ENCODE data around the gene C10orf53.

The C10orf53 gene

DNA sequence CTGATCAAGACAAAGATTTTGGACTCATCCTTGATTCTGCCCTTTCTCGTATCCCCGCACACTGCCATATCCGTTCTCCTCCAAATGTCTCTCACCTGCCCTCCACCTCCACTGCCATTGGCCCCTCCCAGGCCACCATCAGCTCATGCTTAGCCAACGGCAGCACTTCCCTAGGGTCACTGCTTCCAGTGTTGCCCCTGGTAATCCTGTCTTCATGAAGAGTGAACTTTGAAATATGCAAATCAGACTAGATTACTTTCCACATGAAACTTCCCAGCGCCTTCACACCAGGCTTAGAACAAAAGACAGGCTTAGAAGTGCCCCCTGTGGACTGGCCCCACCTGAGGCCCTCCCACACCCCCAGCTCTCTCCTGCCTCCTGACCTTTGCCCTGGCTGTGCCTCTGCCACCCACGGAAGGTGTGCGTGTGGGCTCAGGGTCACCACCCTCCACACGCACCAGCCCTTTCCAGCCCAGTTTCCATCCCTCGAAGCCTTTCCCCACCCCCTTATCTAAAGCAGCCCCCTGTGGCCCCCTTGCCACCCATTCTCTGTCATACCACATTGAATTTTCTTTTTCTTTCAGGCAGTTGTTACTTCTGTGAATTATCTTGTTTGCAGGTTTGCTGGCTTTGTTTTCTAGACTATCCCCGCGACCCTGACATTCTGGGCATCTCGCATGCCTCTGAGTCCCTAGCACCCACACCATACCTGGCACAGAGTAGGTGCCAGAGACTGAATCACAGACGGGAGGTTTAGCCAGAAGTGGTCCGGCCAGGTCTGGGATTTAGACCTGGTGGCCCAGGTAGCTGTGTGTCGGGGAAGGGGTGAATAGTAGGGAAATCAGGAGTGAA is 26.8 kb upstream of the C10orf53 start:
- ChIA-PET CTCF (no interaction called here), POLR2A (no interaction called here)
- DNase-seq (ENCODE audit: extremely low spot score), result no peak
- TF ChIP-seq, protein P1, sequence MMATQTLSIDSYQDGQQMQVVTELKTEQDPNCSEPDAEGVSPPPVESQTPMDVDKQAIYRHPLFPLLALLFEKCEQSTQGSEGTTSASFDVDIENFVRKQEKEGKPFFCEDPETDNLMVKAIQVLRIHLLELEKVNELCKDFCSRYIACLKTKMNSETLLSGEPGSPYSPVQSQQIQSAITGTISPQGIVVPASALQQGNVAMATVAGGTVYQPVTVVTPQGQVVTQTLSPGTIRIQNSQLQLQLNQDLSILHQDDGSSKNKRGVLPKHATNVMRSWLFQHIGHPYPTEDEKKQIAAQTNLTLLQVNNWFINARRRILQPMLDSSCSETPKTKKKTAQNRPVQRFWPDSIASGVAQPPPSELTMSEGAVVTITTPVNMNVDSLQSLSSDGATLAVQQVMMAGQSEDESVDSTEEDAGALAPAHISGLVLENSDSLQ (IDR thresholded peaks at IDR 0.05), result no peak
- TF ChIP-seq FOXK2 (IDR thresholded peaks at IDR 0.05), result no peak
- TF ChIP-seq ARNT (IDR thresholded peaks at IDR 0.05), result no peak
- TF ChIP-seq SUZ12 (IDR thresholded peaks at IDR 0.05), result no peak
- no peak for TF ChIP-seq FOXM1 (IDR thresholded peaks at IDR 0.05; ENCODE audit: borderline replicate concordance)
- TF ChIP-seq LEF1 (IDR thresholded peaks at IDR 0.05; ENCODE audit: borderline replicate concordance), result no peak
- no peak for TF ChIP-seq ELF4 (IDR thresholded peaks at IDR 0.05)
- TF ChIP-seq ZNF384 (IDR thresholded peaks at IDR 0.05), result no peak
- TF ChIP-seq SP1 (IDR thresholded peaks at IDR 0.05), result no peak
- TF ChIP-seq FOXA1 (IDR thresholded peaks at IDR 0.05), result no peak
- no peak for TF ChIP-seq BHLHE40 (IDR thresholded peaks at IDR 0.05; ENCODE audit: borderline replicate concordance)
- no peak for TF ChIP-seq TARDBP (IDR thresholded peaks at IDR 0.05)
- no peak for TF ChIP-seq NFRKB (IDR thresholded peaks at IDR 0.05)
- no peak for TF ChIP-seq L3MBTL2 (conservative IDR thresholded peaks at IDR 0.05)
- no peak for TF ChIP-seq HDGF (IDR thresholded peaks at IDR 0.05; ENCODE audit: borderline replicate concordance)
- no peak for TF ChIP-seq CTBP1 (IDR thresholded peaks at IDR 0.05; ENCODE audit: borderline replicate concordance)

DNA sequence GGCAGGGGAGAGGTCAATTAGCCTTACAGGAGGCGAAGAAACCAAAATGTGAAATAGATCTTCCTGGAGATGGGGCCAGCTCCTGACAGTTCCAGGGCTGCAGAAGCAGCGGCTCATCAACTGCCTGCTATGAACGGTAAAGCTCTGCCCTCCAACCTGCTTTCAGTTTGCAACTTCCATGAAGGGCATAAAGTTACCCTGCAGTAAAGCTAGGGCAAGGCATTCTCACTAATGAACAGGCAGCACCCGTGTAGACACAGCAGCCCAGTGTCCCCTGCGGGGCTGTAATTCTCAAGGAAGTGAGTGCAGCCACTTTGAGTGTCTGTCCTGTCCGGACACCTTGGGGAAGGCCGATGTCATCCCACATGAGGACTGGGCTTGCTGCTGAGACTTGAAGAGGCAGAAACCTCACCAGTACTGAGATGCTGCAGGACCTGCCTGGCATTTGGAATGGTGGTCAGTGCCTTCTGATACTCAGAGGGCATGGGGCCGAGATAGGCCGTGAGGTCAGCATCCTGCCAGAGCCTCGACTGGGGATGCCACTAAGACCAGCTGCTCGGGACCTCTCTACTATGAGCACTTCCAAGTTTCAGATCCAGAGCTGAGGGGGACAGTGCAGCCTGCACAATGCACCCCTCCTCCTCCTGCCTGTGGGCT is 26.1 kb upstream of the C10orf53 start:
- TF ChIP-seq LEF1 (IDR thresholded peaks at IDR 0.05; ENCODE audit: borderline replicate concordance), result no peak
- TF ChIP-seq SUZ12 (IDR thresholded peaks at IDR 0.05), result no peak
- TF ChIP-seq, protein P1 (IDR thresholded peaks at IDR 0.05), result no peak
- no peak for TF ChIP-seq L3MBTL2 (conservative IDR thresholded peaks at IDR 0.05)
- no peak for TF ChIP-seq FOXK2 (IDR thresholded peaks at IDR 0.05)
- no peak for TF ChIP-seq CTBP1 (IDR thresholded peaks at IDR 0.05; ENCODE audit: borderline replicate concordance)
- no peak for TF ChIP-seq NFRKB (IDR thresholded peaks at IDR 0.05)
- ChIA-PET POLR2A (no interaction called here), CTCF (no interaction called here)
- no peak for DNase-seq (ENCODE audit: extremely low spot score)

DNA sequence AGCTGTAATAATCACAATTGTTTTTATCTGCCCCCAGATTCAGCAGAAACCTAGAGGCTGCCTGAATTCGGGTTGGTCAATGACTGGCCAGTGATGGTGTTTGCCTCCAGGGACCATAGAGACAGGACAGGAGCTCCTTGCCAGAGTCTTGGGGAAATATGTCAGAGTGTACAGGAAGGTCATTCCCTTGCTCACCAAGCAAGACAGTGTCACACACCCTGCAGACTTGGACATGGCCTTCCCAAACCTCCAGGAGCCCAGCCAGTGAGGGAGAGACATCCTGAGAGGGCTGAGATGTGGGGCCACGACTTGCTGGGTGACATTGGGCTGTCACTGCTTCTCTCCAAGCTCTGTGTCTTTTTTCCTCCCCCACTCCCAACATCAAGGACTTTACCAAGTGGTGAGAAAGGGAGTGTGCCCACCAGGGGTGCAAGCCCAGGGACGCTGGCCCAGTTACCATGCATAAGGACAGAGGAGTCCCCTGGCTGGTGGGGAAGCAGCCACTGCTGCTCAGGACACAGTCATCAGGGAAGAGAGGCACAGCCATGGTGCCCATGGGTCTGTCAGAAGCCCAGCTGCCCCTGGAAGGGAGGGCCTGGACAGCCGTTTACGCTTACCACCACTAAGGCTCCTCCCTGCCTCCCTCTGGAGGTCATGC is 25.3 kb upstream of the C10orf53 start:
- TF ChIP-seq CTBP1 (IDR thresholded peaks at IDR 0.05; ENCODE audit: borderline replicate concordance), result no peak
- TF ChIP-seq LEF1 (IDR thresholded peaks at IDR 0.05; ENCODE audit: borderline replicate concordance), result no peak
- TF ChIP-seq, protein P1 (IDR thresholded peaks at IDR 0.05), result no peak
- TF ChIP-seq SP1 (IDR thresholded peaks at IDR 0.05), result no peak
- no peak for TF ChIP-seq FOXM1 (IDR thresholded peaks at IDR 0.05; ENCODE audit: borderline replicate concordance)
- no peak for TF ChIP-seq ZNF384 (IDR thresholded peaks at IDR 0.05)
- TF ChIP-seq ELF4 (IDR thresholded peaks at IDR 0.05), result no peak
- no peak for TF ChIP-seq ARNT (IDR thresholded peaks at IDR 0.05)
- TF ChIP-seq FOXK2 (IDR thresholded peaks at IDR 0.05), result no peak
- TF ChIP-seq FOXA1 (IDR thresholded peaks at IDR 0.05), result no peak
- TF ChIP-seq TARDBP (IDR thresholded peaks at IDR 0.05), result no peak
- no peak for TF ChIP-seq NFRKB (IDR thresholded peaks at IDR 0.05)
- ChIA-PET CTCF (no interaction called here), POLR2A (no interaction called here)
- DNase-seq (ENCODE audit: extremely low spot score), result no peak

DNA sequence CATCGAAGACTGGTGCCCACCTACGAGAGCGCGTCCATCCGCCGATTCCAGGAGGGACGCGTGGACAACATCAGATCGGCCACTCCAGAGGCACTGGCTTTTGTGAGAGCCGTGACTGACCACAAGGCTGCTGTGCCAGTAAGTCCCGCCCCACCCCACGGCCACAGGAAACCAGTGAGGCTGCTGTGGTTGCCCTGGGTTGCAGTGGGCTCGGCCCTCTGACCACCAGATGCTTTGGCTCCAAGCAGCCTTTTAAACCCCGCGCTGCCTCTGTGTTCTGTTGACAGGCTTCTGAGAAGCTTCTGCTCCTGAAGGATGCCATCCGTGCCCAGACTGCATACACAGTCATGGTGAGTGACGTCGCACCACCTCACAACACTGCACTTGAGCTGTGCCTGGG is 24.4 kb upstream of the C10orf53 start:
- CTCF ChIA-PET, result no interaction called here
- TF ChIP-seq NFRKB (IDR thresholded peaks at IDR 0.05), result no peak
- POLR2A ChIA-PET, result no interaction called here
- DNase-seq (ENCODE audit: extremely low spot score), result no peak

DNA sequence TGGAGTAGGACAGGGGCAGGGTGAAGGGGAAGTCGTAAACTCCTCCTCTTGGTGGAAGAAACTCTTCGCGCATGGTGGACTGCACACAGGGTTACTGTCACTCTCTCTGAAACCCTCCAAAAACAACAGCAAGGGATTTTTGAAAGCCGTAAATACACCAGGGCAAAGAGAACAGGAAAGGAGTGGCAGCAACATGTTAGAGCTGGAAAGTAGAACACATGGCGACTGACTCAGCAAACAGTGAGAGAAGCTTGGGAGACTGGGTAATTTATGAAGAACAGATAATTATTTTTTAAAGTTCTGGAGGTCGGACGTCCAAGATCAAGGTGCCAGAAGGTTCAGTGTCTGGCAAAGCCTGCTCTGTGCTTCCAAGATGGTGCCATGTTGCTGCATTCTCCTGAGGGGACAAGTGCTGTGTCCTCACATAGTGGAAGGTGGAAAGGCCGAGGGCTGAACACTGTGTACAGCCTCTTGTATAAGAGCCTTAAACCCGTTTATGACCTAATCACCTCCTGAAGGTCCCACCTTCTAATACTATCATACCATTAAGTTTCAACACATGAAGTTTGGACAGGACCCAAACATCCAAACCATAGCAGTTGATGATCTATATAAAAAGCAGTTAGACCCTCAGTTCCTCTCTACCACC is 22.5 kb upstream of the C10orf53 start:
- CTCF ChIA-PET, result no interaction called here
- no peak for DNase-seq (ENCODE audit: extremely low spot score)
- TF ChIP-seq FOXA1 (IDR thresholded peaks at IDR 0.05) (no peak), ARNT (IDR thresholded peaks at IDR 0.05) (no peak), L3MBTL2 (conservative IDR thresholded peaks at IDR 0.05) (no peak), TARDBP (IDR thresholded peaks at IDR 0.05) (no peak), BHLHE40 (IDR thresholded peaks at IDR 0.05; ENCODE audit: borderline replicate concordance) (no peak), NFRKB (IDR thresholded peaks at IDR 0.05) (no peak), LEF1 (IDR thresholded peaks at IDR 0.05; ENCODE audit: borderline replicate concordance) (no peak), ELF4 (IDR thresholded peaks at IDR 0.05) (no peak), CTBP1 (IDR thresholded peaks at IDR 0.05; ENCODE audit: borderline replicate concordance) (no peak), SUZ12 (IDR thresholded peaks at IDR 0.05) (no peak)
- POLR2A ChIA-PET, result no interaction called here

DNA sequence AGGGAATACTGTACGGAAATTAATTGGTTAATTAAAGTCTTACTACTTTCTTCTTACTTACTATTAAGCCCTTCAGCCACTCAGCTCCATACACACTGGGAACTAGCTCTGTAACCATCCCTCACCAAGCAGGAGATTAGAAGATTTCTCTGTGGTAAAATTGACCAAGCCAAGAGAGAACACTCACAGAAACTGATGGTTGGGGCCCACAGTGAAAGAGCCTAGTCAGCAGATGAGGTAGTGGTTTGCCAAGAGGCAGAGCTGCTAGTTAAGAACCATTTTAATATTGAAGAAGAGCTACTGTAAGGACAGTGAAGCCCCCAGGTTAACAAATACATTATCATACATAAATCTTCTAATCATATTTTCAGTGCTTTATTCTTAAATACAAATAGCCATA is 21.8 kb upstream of the C10orf53 start:
- CTCF ChIA-PET, result no interaction called here
- DNase-seq (ENCODE audit: extremely low spot score), result no peak
- POLR2A ChIA-PET, result no interaction called here

More for the DNA sequence above, 21.8 kb upstream of the C10orf53 start:
- no peak for TF ChIP-seq FOXM1 (IDR thresholded peaks at IDR 0.05; ENCODE audit: borderline replicate concordance)

All from HEK293T (cell line).